GM19452 (cell line): ENCODE data around the gene NCBP3.
"Not testable (repeated sequence)": the region's sequence is repeated elsewhere in the genome, so short reads cannot be mapped to it uniquely, and the experiment has no call there.

ENCODE experiments used
- ATAC-seq: cut with Tn5 transposase; IDR thresholded peaks from one replicate; pipeline ENCODE4 v1.9.1; 2021; ENCODE audit not compliant: unreplicated experiment

NCBP3 gene

DNA sequence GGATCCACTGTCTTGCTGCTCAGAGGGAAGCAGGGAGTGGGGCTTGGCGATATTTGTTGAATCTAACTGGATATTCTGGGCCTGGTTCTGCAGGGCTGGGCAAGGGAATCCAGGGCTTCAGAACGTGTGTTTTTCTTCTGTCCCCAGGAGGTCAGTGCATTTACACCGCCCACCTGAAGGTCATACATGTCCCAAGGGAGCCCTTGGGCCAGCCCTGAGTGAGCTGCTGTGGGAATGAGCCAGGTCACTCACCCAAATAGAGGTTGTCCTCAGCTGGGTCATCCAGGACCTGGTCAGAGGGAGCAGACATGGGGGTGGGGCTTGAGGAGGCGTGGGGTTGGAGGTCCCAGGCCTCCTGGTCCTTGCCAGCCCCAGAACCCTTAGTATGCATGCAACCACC lies 36.2 kb upstream of the NCBP3 start:
- no peak for ATAC-seq

DNA sequence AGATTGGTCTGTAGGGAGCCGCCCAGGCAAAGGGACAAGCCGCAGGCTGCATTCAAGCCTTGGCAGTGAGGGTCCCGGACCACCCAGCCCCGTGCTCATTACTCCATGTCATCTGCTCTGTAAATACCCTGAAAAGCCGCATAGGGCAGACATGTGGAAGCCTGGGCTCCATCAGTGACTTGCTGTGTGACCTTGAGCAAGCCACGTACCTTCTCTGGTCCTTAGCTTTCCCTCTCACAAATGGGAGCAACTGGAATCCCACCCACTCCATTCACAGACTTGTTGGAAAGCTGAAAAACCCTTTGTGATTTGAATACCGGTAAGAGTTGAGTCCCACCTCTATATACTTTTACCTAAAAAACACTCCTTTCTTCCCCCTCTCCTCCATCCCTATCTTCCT lies 34.9 kb upstream of the NCBP3 start:
- no peak for ATAC-seq

DNA sequence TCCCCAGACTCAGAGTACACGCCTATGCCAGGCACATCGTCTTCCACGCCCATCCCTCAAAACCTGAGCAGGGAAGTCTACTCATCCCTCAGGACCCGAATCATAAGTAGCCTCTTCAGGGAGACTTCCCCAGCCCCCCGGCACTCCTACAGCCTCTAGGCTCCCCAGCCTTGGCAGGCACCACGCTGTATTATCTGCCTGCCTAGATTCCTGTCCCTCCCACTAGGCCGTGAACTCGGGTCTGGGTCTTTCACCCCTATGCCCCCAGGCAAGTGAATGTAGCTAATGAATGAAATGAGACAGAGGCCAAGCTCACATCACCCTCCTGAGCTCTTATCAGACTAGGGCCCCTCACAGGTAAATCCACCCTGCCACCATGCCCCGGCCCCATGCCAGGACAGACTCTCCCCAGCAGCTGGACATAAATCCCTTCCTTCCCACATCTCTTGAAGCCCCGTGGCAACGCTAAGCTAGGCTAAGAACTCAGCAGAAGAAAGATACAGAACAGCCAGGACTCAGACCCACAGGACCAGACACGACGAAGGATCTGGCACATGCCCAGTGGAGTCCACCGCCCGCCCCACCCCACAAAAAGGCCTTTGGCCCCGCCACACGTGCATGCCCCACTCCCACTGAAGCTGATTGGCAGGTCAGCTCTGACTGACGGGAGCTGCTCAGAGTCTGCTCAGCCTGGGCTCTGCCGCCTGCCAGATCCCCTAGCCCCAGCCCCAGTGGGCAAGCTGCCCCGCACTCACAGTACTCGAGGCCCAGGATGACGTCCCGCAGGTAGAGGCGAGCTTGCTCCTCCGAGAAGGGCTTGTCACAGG lies 33.8 kb upstream of the NCBP3 start:
- no peak for ATAC-seq

DNA sequence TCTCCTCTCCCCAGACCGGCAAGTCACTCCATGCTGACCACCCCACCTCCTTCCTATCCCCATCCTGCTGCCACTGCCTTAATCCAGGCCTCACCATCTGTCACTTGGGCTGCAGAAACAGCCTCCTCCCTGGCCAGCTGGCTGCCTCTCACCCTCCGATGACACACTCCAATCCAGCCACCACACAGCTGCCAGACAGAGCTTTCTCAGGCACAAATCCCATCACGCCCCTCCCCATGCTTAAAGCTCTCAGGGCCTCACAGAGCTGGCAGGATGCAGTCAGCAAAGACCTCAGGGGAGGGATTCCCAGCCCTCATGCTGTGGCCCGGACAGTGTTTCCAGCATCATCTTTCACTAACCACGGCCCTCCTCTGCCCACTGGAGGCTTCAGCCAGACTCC lies 33.1 kb upstream of the NCBP3 start:
- ATAC-seq: no peak

DNA sequence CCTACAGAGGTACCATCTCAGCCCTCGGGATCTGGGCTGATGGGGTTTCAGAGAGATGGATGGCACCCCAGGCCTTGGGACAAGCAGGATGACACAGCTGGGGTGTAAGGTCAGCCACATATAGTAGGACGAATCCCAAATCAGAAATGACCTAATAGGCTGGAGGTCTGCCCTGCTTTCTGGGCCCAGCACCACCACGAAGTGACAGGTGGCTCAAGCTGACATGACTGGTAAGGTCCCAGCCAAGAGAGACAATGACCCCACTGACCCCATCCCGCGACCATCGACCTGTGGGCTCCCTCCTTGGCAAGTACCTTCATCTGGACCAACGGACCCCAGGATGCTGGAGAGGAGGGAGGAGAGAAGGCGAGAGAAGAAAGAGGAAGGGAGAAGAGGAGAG lies 31.2 kb upstream of the NCBP3 start:
- no peak for ATAC-seq

DNA sequence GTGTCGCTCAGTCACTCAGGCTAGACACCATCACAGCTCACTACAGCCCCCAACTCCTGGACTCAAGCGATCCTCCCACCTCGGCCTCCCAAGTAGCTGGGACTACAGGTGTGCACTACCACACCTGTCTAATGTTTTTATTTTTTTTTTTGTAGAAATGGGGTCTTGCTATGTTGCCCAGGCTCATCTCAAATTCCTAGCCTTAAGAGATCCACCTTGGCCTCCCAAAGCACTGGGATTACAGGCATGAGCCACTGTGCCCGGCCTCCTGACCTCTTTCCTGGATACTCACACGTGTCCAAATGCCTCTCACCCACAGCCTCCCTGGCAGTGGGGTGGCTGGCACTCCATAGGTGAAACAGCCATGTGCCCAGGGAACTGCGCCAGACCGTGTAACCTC lies 29.3 kb upstream of the NCBP3 start:
- ATAC-seq: no peak

DNA sequence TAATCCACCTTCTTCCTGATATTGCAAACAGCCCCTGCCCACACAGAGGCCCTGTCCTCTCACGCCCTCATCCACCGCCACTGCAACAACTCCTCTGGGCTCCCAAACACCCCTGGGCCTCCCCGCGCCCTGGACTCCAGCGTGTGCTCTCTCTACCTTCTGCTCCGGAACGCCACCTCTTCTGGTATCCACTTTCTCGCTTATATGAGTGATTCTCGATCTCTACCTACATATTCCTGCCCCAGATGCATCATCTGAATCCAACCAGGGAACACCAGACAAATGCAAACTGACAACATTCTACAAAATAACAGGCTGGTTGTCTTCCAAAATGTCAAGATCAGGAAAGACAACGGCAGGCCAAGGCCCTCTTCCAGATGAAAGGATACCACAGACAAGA lies 27.8 kb upstream of the NCBP3 start:
- no peak for ATAC-seq

DNA sequence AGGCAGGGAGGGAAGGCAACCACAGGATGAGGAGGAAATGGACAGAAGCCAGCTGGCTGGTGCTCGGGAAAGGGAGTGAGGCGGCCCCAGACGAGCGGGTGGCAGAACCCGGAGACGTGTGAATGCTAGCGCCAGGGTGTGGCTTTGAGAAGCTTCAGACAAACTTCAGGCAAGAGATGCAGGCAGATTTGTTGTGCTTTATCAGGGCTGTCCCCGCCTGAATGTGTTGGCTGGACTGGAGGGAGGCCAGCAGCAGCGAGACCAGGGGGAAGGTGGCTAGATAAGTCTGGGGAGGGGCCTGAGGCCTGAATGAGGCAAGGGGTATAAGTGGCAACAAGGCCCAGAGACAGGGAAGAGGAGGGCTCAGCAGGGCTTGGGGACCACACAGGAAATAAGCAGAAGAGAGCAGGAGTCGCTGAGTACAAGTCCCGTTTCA lies 24.8 kb upstream of the NCBP3 start:
- ATAC-seq: no peak

DNA sequence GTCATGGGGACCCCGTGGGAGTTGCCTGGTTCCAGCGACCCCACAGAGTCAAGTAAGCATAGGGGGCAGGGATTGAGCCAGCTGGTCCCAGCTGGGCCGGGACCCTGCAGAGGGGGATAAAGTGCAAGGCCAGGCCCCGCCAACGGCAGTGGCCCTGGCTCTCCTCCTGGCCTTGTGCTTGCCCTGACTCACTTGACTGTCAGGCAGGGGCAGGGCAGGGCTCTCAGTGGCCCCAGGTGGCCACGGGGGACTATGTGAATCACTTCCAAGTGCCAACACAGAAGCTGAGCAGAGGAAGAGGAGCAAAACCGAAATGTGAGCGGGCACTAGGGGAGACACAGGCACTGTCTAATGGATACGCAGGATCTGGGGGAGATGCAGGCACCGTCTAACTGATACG lies 21.6 kb upstream of the NCBP3 start:
- ATAC-seq: no peak

DNA sequence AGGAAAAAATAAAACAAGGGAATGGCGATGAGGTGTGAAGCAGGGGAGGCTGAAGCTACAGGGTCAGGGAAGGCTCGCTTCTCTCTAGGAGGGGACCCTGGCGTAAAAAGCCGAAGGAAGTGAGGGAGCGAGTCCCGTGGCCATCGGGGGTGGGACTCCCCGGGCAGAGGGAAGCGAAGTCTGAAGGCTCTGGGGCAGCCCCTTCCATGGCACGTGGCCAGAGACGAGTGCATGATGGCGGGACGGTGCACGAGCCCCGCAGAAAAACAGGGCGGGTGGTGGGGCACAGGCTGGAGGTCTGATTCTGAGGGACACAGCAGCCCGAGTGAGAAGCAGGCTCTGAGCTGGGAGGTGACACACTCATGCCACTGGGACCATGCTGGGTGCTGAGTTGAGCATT lies 21.1 kb upstream of the NCBP3 start:
- no peak for ATAC-seq

DNA sequence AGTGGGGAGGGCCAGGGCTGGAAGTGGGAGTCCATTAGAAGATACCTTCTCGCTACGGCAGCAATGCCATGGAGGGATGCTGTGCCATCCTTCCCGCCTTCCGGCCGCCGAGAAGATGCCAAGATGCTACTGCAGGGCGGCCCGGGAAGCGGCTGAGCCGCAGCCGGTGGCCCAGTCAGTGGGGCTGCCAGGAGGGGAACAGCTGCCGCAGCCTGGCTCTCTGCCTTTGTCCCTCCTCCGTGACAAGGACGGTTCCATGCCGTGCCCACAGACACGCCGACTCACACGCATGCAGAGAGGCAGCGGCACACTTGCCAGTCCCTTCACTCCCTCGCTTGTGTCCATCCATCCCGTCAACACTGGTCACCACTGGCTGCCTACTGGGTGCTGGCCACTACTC lies 20.2 kb upstream of the NCBP3 start:
- no peak for ATAC-seq

DNA sequence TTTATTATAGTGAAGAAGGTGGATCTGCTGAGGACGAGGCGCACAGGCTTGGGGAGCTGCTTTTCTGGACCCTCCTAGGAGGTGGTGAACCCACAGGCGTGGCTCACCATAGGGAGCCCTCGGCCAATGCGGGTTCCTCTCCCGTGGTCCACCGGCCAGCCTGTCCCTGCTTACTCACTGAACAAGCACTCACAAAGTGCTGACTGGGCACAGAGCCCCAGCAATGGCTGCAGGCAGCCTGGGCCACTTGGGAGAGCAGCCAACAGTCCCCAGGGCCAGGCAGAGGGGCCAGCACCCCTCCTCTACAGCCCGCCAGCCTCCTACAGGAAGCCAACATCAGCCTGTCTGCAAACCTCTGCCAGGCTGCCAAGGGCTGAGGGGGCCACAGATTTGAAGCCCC lies 19.1 kb upstream of the NCBP3 start:
- ATAC-seq: no peak

DNA sequence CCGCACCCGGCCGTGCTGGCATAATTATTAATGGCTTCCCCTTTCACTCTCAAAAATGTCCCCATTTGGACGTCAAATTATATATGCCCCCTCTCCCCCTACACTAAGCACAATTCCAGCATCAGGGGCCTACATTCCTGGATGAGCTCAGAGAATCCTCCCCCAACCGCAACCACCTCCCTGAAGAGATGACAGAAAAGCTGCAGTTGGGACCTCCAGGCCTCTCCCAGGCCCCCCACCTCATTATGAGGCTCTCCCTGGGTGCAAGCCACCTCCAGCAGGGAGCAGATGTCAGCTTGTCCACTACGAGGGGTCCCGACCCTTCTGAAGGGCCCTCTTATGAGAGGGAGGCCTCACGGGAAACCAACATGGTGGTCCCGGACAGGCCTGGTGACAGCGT lies 18.5 kb upstream of the NCBP3 start:
- ATAC-seq: no peak

DNA sequence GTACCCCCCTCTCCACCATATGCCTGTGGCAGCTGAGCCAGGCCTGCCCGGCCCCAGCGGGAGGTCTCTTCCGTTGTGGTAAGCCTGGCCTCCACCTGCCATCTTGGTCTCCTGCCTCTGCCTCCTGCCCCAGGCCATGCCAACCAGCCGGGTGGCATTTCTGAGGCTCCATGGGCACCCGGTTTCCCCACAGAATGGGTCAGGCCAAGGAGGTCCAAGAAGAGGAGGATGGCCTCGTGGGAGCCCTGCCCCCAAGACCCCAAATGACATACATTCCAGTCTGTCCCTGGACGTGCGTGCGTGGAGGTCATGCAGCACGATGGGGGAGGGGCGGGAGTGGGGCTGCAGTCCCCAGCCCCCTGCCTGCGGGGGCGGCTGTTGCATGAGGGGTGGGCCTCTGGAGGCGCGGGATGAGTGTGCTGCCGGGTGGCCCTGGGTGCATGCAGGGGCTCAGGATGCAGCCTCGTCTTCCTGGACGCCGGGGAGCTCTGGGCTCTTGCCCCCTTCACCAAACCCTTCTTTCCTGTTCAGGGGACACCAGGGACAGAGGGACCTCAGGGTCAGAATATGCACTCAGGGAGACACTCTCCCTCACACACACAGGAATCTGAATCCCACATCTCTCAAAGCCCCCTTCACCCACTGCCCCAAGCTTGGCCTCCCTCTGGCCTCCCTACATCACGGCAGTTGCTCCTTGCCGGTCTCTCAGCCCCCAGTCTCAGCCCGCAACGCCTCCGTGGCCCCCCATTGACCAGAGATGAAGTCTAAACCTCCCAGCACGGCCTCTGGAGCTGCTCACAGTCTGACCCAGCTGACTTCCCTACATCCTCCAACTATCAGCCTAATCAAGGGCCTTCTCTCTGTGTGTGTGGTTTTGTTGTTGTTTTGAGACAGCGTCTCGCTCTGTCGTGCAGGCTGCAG lies 16.0 kb upstream of the NCBP3 start:
- no peak for ATAC-seq

DNA sequence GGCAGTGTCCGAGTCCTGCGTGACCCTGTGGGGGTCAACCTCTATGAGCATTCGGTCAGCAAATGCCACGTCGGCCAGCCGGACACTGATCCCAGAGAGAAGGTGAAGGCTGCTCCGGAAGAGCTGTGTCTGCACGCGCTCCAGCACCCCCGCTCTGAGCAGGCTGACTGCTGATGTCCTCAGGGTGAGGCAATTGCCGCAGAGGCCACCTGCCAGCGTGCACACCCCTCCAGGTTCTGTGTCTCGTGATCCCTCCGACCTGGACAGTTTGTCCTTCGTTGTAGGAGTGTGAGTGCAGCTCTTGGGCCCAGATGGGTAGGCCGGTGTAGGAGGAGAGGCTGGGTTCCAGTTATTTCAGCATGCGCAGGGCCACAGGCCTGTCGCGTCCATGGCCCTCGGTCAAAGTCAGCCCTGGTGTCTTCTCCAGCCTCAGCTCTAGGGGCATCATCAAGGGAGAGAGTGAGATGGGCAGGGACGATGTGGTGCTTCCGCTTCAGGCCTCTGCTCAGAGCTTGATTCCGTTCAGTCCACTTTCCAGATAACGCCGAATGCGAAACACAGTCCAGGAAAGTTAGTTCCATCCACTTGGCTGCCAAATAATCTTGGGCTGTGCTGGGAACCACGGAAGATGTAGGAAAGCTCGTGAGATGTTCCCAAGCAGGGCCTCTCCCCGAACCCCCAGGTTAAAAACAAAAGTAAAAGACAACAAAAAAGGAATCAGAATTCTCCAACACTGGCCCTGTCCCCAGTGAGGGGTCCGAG lies 15.1 kb upstream of the NCBP3 start:
- no peak for ATAC-seq

DNA sequence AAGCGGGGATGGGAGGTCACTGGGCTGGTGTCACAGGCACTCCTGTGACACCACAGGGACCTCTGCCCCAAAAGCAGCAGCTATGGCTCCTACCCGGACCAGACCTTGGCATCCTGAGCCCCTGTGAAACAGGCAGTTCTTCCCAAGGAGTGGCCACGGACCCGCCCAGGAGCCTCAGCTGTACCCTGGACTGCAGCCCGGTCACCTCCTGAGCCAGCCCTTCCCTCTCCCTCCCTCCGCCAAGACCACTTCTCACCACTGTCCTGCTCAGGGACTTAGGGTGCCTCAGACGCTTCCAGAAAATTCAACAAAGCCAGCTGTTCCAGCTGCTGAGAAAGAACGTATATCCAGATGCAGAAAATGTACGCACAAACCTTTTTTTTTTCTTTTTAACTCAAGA lies 13.9 kb upstream of the NCBP3 start:
- no peak for ATAC-seq

DNA sequence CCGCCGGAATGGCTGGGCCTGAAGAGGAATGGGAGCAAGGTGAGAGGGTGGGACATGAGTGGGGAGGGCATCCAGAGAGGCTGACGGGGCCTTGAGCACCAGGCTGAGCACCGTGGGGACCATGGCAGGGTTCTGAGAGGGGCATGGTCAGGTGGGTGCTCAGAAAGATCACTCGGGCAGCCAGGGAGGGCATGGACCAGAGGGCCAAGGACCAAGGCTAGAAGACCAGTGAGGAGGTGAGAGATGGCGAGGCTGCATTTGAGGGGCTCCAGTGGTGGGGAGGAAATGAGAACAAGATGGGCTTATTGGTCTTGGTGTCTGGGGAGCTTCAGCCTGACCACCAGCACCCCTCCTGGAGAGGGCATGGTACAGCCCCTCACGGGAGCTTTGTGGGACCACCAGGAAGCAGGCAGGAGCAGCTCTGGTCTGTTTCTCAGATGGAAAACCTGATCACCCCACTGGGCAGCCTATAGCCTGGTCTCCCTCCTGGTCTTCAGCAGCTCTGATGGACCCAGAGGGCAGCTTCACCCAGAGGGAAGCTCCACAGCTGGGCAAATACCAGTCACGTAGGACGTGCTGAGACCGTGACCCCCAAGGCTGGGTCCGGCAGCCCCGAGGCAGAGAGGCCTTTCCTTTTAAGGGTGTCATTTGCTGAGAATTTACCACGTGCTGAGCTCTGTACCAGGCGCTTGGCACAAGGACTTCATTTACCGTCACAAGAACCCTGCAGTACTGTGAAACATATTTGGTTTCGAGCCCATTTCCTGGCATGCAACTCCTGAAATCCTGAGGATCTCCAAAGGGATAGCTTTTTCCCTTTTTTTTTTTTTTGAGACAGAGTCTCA lies 11.4 kb upstream of the NCBP3 start:
- no peak for ATAC-seq

DNA sequence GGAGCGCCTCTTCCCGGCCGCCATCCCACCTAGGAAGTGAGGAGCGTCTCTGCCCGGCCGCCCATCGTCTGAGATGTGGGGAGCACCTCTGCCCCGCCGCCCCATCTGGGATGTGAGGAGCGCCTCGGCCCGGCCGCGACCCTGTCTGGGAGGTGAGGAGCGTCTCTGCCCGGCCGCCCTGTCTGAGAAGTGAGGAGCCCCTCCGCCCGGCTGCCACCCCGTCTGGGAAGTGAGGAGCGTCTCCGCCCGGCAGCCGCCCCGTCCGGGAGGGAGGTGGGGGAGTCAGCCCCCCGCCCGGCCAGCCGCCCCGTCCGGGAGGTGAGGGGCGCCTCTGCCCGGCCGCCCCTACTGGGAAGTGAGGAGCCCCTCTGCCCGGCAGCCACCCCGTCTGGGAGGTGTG lies 8.2 kb upstream of the NCBP3 start:
- ATAC-seq: not testable (repeated sequence)

DNA sequence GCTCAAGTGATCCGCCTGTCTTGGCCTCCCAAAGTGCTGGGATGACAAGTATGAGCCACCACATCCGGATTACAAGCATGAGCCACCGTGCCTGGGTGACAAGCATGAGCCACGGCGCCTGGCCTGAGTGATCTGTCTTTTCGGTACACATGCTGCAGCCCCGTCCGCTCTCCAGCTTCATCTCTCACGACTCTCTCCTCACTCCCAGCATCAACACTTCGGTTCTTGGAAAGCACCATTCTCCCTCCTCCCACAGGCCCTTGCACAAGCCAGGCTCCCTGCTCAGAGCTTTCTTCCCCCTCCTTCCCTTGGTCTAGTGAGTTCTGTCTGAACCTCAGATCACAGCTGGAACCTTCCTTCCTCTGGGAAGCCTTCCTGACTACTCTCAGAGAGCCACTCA lies 6.5 kb upstream of the NCBP3 start:
- ATAC-seq: no peak

DNA sequence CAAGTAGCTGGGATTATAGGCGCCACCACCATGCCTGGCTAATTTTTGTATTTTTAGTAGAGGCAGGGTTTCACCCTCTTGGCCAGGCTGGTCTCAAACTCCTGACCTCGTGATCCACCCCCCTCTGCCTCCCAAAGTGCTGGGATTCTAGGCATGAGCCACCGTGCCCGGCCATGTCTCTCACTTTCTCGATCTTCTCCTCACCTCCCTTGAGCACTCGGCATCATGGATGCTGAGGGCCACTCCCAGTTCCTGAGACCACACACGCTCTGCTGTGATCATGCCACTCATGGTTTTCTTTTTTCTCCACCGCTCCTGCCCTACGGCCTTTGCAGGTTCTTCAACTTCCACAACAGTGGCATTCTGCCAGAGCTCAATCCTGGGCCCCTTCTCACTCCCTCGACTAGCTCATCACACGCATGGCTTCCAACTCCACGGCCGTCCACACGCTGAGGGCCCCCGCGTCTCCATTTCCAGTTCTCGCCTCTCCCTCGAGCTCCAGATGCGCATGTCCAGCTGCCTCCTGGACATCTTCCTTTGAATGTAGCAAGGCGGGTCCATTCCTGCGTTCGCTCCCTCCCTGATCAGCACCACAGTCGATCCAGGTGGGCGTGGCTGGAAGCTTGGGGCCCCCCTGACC lies 5.5 kb upstream of the NCBP3 start:
- no peak for ATAC-seq
